Stimulated activated CD4-positive, alpha-beta T cell treated with anti-CD3 and anti-CD28 coated beads, Interleukin-12 subunit alpha, Interleukin-12 subunit beta, amount 100 ng/mL, for 48 hours (primary cell): ENCODE measurements around the gene EPB41.
"Not testable (repeated sequence)": the region's sequence is repeated elsewhere in the genome, so short reads cannot be mapped to it uniquely, and the experiment has no call there.

Experiments
- DNase-seq, 3 donors: peaks; one replicate each; pipeline ENCODE4 v3.0.0-alpha.2; 2020; ENCODE audit warnings: low read depth in 2 of 3, low spot score in 1 of 3

Gene EPB41

GRCh38 chr1:28914228-28915030 is at the start of gene EPB41:
Gene EPB41 (plus strand): TSS chr1:28914569. CDS start chr1:28987438, 72,869 bp downstream.
- peak; percentile 80 to 90 (median 83) for DNase-seq

DNA sequence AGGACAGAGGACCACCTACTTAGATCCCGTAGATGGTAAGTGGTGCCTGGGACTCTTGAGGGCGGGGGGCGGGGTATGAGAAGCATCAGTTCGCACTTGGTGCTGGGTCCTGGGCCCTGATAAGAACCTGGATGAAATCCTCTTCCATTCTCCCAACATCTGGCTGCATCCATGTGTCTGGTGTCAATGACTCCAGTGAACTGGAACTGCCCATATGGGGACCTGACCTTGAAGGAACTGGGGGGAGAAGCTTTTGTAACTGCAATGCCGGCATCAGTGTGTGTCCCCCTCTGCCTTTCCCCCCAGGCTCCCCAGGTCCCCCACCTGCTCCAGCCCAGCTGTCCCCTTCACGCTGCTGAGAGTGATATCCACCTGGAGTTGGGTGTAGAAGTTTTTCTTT is 49.7 kb upstream of the EPB41 start:
- no peak for DNase-seq

GRCh38 chr1:28865997-28866650 is 48.2 kb upstream of the EPB41 start:
- no peak for DNase-seq

- no peak for DNase-seq
Measured at GRCh38 chr1:28867850-28868249, 46.5 kb upstream of the EPB41 start.

DNA sequence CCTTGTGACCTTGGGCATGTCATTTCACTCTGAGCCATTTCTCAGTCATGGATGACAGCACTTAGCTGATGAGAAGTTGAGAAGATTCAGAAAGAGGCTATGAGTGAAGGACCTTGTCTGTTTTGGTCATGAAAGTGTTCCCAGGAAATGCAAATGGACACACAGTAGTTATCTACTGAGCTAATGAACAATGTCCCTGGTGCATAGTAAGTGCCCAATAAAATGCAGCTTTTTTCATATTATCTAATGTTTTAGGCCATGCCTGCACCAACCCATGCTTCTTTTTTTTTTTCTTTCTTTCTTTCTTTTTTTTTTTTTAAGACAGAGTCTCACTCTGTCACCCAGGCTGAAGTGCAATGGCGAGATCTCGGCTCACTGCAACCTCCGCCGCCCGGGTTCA is 44.4 kb upstream of the EPB41 start:
- DNase-seq = no peak

DNA sequence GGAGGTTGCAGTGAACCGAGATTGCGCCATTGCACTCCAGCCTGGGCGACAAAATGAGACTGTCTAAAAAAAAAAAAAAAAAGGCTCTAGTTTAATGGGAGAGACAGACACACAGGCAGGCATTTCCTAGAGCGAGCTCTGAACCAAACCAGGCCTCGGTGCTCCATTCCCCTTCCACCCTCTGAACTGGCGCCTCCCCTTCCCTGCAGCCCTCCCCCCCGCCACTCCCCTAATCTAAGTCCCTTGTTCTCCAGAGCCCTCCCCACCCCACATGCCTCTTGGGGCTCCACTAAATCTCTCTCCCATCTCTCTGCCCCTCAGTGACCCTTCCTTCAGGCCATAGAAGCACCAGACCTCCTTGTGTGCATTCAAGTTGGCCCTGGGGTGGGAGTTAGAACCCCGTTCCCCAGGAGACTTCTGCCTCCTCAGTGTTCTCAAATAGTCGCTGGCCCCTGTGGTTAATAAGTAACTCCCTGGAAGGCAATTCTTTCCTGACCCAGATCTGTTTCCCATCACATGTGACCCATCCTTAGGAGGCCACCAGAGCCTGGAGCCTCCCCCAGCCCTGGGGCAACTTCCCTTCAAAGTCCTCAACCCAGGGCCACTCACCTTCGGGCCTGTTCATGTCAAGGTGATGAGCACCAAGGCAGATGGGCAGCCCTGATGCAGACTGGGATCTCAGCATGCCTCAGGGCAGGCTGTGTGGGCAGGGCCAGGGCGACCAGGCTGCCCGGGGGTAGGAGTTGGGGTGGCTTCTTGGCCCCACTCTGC is 42.6 kb upstream of the EPB41 start:
- no peak for DNase-seq

DNA sequence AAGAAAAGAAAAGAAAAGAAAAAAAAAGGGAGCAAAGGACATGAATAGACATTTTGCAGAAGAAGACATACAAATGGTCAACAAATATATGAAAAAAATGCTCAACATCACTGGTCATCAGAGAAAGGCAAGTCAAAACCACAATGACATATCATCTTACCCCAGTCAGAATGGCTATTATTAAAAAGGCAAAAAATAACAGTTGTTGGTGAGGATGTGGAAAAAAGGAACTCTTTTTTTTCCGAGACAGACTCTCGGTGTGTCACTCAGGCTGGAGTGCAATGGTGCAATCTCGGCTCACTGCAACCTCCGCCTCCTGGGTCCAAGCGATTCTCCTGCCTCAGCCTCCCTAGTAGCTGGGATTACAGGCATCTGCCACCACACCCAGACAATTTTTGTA is 39.2 kb upstream of the EPB41 start:
- DNase-seq = not testable (repeated sequence)

DNA sequence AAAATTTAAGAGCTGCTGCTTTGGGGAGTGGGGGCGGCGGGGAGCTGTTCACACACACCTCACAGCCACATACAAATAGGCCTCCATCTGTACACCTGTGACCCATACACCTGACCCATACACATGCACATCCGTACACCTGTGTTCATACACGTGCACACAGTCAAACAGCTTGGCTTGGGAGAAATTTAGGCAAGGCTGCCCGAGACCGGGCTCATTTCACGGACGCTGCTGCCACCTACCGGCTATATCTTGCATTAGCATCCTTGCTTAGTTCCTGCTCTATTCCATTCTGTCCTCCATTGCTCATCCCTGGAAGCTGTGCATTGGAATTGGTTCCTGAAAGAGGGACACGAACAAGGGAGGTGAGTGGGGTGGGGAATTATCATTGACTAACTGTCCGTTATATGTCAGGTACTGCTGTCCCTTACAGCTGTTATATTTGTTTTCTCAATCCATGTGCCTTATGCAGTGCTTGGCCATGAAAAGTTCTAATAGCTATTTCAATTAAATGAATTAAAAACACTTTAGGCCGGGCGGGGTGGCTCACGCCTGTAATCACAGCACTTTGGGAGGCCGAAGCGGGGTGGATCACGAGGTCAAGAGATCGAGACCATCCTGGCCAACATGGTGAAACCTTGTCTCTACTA is 37.1 kb upstream of the EPB41 start:
- DNase-seq = peak; percentile 56 to 76 (median 63)

DNA sequence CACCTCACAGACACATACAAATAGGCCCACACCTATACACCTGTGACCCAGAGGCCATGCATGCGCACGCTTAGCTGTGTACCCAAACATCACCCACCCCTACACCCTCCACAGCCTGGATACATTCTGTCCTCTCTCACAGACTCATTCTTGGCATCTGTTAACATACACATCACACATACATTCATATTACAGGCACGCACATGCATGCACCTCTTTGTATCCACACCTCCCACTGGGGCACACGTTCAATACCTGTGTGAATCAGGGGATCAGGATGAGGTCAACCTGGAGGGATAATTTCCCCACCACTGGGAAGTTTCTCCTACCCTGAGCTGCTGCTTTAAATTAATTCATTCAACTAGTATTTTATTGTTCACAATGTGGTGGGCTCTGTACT is 35.6 kb upstream of the EPB41 start:
- DNase-seq = no peak

GRCh38 chr1:28882009-28882628 is 32.2 kb upstream of the EPB41 start:
- peak; percentile 70 to 84 (median 74) for DNase-seq

- DNase-seq = no peak
Measured at GRCh38 chr1:28883242-28883616, 31.1 kb upstream of the EPB41 start.

DNA sequence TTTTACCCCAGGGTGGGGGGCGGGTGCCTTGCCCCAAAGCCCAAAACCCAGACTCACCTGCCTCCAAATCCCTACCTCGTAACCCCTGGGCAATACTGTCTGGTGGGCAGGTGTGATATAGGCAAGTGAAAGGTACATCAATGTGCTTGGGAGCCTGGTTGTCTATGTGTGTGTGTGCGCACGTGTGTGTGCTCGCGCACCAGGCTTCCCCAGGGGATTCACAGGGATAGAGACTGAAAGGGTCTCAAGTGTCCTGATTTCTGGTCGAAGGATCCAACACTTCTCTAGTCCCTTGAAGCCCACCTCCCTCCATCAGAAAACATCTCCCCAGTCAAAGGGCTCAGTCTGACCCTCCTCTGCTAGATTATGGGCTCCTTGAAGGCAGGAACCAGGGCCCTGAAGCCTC is 28.9 kb upstream of the EPB41 start:
- DNase-seq = no peak

GRCh38 chr1:28885977-28886730 is 28.2 kb upstream of the EPB41 start:
- no peak for DNase-seq

DNA sequence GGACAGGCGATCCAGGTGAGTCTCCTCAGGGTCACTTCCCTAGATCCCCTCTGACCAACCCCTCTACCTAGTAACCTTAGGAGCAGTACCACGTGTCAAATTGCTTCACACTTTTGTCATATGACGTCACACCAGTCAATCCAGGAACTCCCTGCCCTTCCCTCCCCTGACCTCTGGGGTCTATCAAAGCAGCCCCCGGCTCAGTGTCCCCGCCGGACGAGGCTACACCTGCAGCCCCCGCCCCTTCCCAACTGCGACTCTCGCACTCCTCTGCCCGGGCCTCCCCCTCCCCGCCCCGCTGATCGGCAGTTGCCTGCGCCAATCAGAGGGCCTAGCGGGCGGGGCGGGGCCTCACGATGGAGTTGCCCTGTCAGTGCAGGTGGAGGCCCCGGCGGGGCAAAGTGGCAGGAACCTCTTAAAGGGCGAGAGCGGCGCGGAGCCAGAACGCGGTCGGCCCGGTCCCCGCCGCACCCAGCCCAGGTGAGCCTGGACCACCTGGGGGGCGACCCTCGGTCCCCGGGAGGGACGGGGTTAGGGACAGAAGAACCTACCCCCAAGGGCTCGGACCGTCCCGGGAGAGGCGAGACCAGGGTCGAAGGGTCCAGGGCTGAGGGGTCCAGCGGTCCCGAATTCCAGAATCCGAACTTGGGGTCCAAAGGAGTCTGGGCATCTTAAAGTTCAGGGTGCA is 27.5 kb upstream of the EPB41 start:
- DNase-seq = peak; percentile 79 to 89 (median 83)

DNA sequence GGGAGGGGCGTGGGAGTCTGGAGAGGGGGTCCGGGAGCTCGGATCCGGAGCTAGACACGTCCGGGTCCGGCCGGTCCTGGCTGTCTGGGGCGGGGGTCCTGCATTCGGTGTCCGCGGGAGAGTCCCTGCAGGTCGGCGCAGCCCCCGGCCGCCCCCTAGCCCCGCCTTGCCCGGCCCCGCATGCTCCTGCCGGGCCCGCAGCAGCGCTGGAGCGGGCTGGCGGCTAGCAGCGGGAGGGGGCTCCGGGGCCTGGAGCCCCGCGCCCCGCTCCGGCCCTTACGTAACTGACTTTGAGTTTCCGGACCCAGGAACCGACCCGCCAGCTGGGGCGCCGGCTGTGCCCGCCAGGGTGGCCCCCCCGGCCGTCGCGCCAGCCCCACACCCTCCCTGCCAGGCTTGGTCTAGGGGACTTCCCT is 26.9 kb upstream of the EPB41 start:
- no peak for DNase-seq

DNA sequence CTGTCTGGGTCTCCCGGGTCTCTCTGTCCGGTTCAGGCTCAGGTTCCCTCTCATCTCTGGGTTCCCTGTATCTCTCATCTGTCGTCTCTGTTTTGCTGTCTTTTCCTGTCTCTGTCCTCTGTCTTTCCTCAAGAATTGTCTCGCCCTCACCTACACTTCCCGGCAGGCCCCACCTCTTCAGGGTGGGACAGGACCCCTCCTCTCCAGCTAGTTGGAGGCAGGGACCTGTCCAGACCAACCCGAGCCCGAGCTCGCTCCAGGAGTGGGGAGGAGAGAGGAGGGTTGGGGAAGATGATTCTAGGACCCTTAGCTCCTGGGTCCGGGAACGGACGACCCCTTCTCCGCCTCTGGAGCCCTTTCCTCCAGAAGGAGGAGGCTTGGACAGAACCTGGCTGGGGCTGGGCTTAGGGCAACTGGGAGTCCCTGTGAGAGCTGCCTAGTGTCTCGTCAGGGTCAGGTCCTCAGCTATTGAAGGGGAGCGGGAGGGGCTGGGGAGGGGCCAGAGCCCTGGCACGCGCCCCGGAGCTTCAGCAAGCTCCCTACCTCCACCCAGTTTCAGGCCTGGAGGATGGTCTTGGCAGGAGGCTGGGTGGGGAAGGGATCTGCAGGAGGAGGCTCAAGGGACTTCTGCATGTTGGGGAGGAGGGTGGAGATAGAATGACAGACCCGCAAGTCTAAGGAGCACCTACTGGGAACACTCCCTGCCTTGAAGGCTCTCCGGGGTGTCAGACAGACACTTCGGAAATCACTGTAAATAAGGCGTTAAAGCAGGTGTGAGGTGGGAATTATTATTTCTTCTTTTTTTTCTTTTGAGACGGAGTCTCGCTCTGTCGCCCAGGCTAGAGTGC is 26.3 kb upstream of the EPB41 start:
- no peak for DNase-seq

DNA sequence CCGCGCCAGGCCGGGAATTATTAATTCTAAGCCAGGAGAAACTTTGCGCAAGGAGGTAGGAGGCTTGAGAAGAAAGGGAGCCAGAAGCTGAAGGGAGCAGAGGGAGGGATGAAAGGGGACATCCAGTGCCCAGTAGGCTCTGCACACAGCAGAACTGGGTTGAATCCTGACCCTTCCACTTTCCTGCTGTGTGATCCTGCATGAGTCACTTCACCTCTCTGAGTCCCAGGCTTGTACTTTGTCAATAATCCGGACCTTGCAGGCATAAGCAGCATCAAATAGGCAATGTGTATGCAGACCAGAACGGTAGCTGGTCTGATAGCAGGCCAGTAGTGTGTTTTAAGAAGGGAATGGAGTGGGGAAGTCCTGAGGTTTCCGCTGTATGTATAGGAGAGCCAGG is 25.5 kb upstream of the EPB41 start:
- DNase-seq = no peak

DNA sequence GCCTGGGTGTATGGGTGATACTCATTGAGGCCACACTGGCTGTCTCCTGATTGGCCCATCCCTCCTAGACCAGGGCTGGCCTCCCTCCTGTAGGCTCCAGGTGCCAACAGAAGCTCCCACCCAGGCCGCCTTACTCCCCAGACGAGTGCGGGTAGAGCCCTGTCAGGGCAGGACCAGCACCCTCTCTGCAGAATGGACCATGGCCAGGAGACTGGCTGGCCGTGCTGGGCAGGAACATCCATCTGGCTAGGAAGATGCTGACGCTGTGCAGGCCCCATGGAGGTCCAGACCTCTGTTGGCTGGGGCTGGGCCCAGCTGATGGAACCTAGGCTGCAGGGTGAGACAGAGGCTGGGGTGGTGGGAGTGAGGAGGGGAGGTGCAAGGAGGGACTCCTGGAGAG is 25.0 kb upstream of the EPB41 start:
- DNase-seq = no peak

- no peak for DNase-seq
Measured at GRCh38 chr1:28890435-28890834, 23.9 kb upstream of the EPB41 start.
